Gastroesophageal sphincter (tissue), 3 donors: ENCODE results near the gene TTC7B.

Source experiments
- EP300 ChIP-seq: sonication (generic); formaldehyde crosslinking; IDR thresholded peaks from one replicate; pipeline ENCODE4 v1.6.1; 2017; ENCODE audit warnings: antibody characterized with exemption, mild to moderate bottlenecking
- POLR2A ChIP-seq, 2 donors: fragments of 450-650 bp; IDR thresholded peaks; one replicate each; pipeline ENCODE4 v1.6.1; 2017; ENCODE audit warnings: antibody characterized with exemption in 2 of 2, mild to moderate bottlenecking in 2 of 2, moderate library complexity in 1 of 2
- TF ChIP-seq, protein P1 (sequence below), 4 experiments: fragments of 200-600 bp in 2 of 4; fragments of 450-650 bp in 2 of 4; sonication (generic) in 1 of 4; IDR thresholded peaks; one replicate each; pipeline ENCODE4 v1.5.1; 2017 to 2019; ENCODE audit warnings: antibody characterized with exemption in 4 of 4, mild to moderate bottlenecking in 2 of 4, moderate library complexity in 2 of 4

DNA sequence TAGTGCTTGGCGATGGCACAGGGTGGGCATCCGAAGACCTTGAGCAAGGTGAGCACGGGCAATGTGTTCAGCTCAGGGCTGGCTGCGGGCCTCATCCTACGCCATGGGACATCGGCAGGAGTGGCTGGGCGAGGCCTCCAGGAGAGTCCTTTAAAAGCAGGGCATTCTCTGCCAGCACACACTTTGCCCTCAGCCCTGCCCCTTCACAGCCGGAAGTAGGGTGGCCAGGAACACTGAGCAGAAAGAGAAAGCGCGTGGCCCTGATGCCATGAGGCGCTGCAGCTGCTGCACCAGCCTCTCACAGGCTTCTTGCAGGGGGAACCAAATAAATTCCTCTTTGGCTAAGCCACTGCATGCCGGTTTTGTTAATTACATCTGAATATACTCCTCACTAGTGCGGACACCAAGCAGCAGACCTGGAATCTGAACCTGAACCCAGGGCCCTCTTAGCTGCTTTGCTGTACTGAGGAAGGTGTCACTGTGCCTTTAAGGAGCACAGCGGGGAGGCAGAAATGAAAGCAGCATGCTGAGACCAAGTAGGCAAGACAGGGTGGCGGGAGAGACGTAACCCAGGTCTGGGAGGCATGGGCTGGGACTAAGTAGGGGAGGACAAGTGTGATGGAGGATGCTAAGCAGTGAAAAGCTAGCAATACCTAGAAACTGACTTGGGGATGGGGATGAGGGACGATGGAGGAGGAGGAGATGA is 155.2 kb downstream of the TTC7B start:
- TF ChIP-seq POLR2A (IDR thresholded peaks at IDR 0.05) = no peak
- TF ChIP-seq, protein P1, sequence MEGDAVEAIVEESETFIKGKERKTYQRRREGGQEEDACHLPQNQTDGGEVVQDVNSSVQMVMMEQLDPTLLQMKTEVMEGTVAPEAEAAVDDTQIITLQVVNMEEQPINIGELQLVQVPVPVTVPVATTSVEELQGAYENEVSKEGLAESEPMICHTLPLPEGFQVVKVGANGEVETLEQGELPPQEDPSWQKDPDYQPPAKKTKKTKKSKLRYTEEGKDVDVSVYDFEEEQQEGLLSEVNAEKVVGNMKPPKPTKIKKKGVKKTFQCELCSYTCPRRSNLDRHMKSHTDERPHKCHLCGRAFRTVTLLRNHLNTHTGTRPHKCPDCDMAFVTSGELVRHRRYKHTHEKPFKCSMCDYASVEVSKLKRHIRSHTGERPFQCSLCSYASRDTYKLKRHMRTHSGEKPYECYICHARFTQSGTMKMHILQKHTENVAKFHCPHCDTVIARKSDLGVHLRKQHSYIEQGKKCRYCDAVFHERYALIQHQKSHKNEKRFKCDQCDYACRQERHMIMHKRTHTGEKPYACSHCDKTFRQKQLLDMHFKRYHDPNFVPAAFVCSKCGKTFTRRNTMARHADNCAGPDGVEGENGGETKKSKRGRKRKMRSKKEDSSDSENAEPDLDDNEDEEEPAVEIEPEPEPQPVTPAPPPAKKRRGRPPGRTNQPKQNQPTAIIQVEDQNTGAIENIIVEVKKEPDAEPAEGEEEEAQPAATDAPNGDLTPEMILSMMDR (IDR thresholded peaks at IDR 0.05) = no peak
- TF ChIP-seq EP300 = no peak
